Aorta (tissue), 5 donors: ENCODE data around the gene HLA-F. TPM values are rescaled to one million over a fixed set of nuclear protein-coding genes. Genes with fewer than 3 reads are reported as not detected.

ENCODE experiments used
- ATAC-seq: fragments of 200-7000 bp; cut with Tn5 transposase; one replicate; pipeline ENCODE4 v1.9.1; 2022; ENCODE audit warnings: moderate library complexity; ENCODE audit not compliant: low FRiP score
- DNase-seq, 2 donors: peaks; one replicate each; pipeline ENCODE4 v3.0.0-alpha.2; 2020
- H3K27ac ChIP-seq, 2 donors: one replicate each; pipeline ENCODE4 v1.5.1; 2013; ENCODE audit warnings: low read length in 2 of 2, mild to moderate bottlenecking in 2 of 2, moderate library complexity in 2 of 2, control low read depth in 1 of 2, inconsistent platforms in 1 of 2, low read depth in 1 of 2
- H3K27me3 ChIP-seq, 2 donors: one replicate each; pipeline ENCODE4 v1.6.1; 2013; ENCODE audit warnings: control low read depth in 1 of 2, low read length in 1 of 2, mild to moderate bottlenecking in 1 of 2, moderate library complexity in 1 of 2; ENCODE audit not compliant: insufficient read depth in 2 of 2, control insufficient read depth in 1 of 2
- H3K36me3 ChIP-seq, 2 donors: one replicate each; pipeline ENCODE4 v1.6.1; 2013; ENCODE audit warnings: control low read depth in 1 of 2, low read length in 1 of 2, mild to moderate bottlenecking in 1 of 2; ENCODE audit not compliant: insufficient read depth in 2 of 2, control insufficient read depth in 1 of 2
- H3K4me1 ChIP-seq, 2 donors: one replicate each; pipeline ENCODE4 v1.6.1; 2013; ENCODE audit warnings: low read length in 2 of 2, control low read depth in 1 of 2, mild to moderate bottlenecking in 1 of 2, moderate library complexity in 1 of 2; ENCODE audit not compliant: insufficient read depth in 2 of 2, control insufficient read depth in 1 of 2
- H3K4me3 ChIP-seq, 2 donors: one replicate each; pipeline ENCODE4 v1.5.1; 2013; ENCODE audit warnings: low read length in 2 of 2, control low read depth in 1 of 2, mild to moderate bottlenecking in 1 of 2
- H3K9me3 ChIP-seq: one replicate; pipeline ENCODE4 v1.6.1; 2013; ENCODE audit warnings: mild to moderate bottlenecking, low read length; ENCODE audit not compliant: control insufficient read depth
- WGBS, 2 donors: extraction: QIAGEN DNeasy Blood & Tissue Kit; methylation state at CpG; one replicate each; pipeline ENCODE4 v1.1.7; 2013; 5-methylcytosine and 5-hydroxymethylcytosine counted together
- intact Hi-C, 2 donors: fragments of 100-400 bp; cut with DNase I; formaldehyde crosslinking; loops; one replicate each; pipeline versions ENCODE4 v1.14.2 to v1.15.0; 2022
- polyA plus RNA-seq, 2 donors: library from polyadenylated mRNA; stranded (reverse); fragments of 200-250 nt; gene quantifications; one replicate each; pipeline ENCODE4 v1.2.3, GENCODE V29; 2013
- total RNA-seq, 2 donors: library from RNA; stranded (reverse); fragmentation: NEBNext Ultra II Directional; extraction: Animal tissue kit (Norgen Biotek cat#: 25700); gene quantifications; one replicate each; pipeline ENCODE4 v1.2.1, GENCODE V29; 2021
- donor health status: healthy with polysubstance abuse.
- donor health status: Bipolar disorder and iron deficiency.
- donor health status: DM: no; HTN: no; CAD: no.
- donor health status: DM: no; HTN: no; CAD: no.
- donor health status: DM: yes; HTN: yes; CAD: no.

The HLA-F gene
- total and polyA plus RNA-seq, 4 donors: 34.2 to 153 (median 107) TPM

GRCh38 chr6:29685718-29686326, 37.4 kb upstream of the HLA-F start:
- Histone ChIP-seq H3K36me3 (no peaks in the 10 kb centered on the region), H3K4me3 (no peak overlapping the region), H3K27ac (no peak overlapping the region), H3K9me3 (no peaks in the 10 kb centered on the region), H3K27me3 (no peaks in the 10 kb centered on the region), H3K4me1 (no peaks in the 10 kb centered on the region)
- peak; percentile 51 to 81 for DNase-seq
- ATAC-seq: peak; percentile 46
- WGBS, 2 donors: 52 to 55% methylated on average over 15 of the region's 15 CpGs
- intact Hi-C loops: loop anchor here in 1 of 2 donors (5.0 kb wide), 1 partner anchor 34 kb away; no protein-coding TSS in a partner anchor

DNA sequence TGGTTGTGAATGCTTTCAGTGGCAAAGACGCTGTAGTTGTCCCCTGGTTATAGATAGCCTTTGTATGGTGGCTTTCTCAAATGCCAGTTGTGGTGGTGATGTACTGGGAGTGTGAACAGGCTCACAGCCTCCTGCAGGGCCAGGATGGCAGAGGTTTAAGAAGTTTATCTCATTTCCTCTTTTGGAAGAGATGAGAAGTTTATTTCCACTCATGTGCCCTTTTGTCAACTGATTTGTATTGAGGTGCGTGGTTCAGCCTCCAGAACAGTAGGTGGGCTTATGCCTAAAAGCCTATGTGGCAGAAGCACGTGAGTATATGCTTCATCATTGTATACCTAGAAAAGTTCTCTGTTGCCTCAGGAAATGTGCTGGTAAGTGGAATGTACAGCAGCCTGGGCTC, 28.6 kb upstream of the HLA-F start:
- Histone ChIP-seq H3K9me3 (no peaks in the 10 kb centered on the region), H3K27ac (no peak overlapping the region), H3K27me3 (no peaks in the 10 kb centered on the region), H3K4me1 (no peaks in the 10 kb centered on the region), H3K4me3 (no peak overlapping the region), H3K36me3 (no peaks in the 10 kb centered on the region)
- intact Hi-C loops: loop anchor here in 1 of 2 donors (5.0 kb wide), 1 partner anchor 42 kb away; no protein-coding TSS in a partner anchor
- no peak for DNase-seq
- ATAC-seq: no peak
- 62 to 74% methylated on average over 3 of the region's 3 CpGs for WGBS, 2 donors

DNA sequence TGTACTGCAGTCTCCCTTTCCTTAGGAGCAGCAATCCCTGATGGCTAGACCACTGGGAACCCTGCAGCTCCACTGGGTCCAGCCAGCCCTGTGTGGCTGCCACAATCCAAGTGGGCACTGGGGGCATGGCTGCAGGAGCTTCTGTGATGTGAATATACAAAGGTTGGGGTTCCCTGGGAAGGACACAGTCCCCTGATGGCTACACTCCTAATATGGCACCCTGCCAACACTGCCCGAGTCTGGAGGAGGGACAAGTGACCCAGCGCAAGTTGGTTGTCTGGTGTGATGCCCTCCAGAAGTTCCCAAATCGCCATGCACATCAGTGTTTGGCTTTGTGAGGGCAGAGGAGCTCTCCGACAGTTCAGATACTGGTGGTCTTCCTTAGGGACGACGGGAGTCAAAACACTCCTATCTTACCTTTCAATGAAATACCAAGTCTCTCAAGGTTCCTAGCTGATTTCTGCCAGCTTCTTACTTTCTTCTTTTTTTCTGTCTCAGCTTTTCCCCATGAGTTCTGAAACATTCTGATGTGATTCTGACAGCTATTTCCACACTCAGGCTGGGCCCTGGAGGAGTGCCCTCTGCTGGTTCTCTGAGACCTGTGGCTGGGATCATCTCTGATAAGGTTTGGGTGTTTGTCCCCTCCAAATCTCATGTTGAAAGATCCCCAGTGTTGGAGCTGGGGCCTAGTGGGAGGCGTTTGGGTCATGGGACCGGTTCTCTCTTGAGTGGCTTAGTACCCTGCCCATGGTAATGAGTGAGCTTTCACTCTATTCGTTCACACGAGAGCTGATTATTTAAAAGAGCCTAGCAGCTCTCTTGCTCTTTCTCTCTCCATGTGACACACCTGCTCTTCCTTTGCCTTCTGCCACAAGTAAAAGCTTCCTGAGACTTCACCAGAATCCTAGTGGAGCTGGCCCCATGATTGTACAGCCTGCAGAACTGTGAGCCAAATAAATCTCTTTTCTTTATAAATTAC, 26.8 kb upstream of the HLA-F start:
- H3K4me3 ChIP-seq: no peak overlapping the region
- no peaks in the 10 kb centered on the region for H3K36me3 ChIP-seq
- no peak overlapping the region for H3K27ac ChIP-seq
- intact Hi-C loops: loop anchor here in 1 of 2 donors (5.0 kb wide), 1 partner anchor 44 kb away; no protein-coding TSS in a partner anchor
- 63 to 70% methylated on average over 10 of the region's 10 CpGs for WGBS, 2 donors
- H3K27me3 ChIP-seq: no peaks in the 10 kb centered on the region
- DNase-seq: no peak
- H3K9me3 ChIP-seq: no peaks in the 10 kb centered on the region
- H3K4me1 ChIP-seq: no peaks in the 10 kb centered on the region
- no peak for ATAC-seq

DNA sequence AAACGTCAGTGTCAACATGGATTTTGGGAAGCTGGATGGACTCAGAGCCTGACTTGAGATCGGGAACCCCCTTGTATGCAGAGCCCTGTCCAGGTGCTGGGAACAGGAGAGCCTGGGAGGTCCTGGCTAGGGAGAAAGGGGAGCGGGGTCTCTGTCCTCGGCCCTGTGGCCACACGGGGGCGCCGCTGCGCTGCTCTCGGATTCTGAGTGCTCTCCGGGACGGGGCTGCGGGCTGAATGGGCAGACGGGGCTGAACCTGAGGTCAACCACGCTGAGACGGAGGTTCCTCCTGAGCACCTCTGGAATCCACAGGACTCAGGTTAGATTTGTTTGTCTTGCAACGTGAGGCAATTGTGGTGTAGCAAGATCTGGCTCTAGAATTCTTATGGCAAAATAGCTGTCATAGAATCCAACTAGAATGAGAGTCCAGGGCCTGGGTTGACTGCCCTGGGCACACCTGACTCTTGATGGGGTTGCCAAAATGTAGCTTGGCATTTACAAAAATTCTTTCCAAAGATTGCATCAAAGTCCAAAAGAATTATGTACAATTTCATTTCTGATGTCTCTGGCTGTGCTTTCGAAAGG, 20.6 kb upstream of the HLA-F start:
- WGBS, 2 donors: 25 to 27% methylated on average over 17 of the region's 17 CpGs
- intact Hi-C loops: loop anchor here (10.0 kb wide), 2 partner anchors 302 to 312 kb away; no protein-coding TSS in a partner anchor
- peak in 1 of 2 donors; percentile 88 for DNase-seq
- Histone ChIP-seq H3K27me3 (no peaks in the 10 kb centered on the region), H3K27ac (no peak overlapping the region), H3K4me1 (no peaks in the 10 kb centered on the region), H3K9me3 (no peaks in the 10 kb centered on the region), H3K4me3 (no peak overlapping the region), H3K36me3 (no peaks in the 10 kb centered on the region)
- ATAC-seq: peak; percentile 57

GRCh38 chr6:29705389-29706231, 17.6 kb upstream of the HLA-F start:
- Histone ChIP-seq H3K4me3 (no peak overlapping the region), H3K27me3 (peaks cover 0 to 2% of the 10 kb centered on the region in 2 donors), H3K9me3 (peaks cover 1% of the 10 kb centered on the region), H3K36me3 (no peaks in the 10 kb centered on the region), H3K27ac (no peak overlapping the region), H3K4me1 (no peaks in the 10 kb centered on the region)
- no peak for DNase-seq
- WGBS, 2 donors: 35% methylated on average over 9 to 10 of the region's 10 CpGs
- no peak for ATAC-seq
- intact Hi-C loops: loop anchor here (1.0 to 10.0 kb wide), 4 partner anchors 127 to 309 kb away; no protein-coding TSS in a partner anchor

- no peak overlapping the region for H3K4me3 ChIP-seq
- H3K4me1 ChIP-seq: no peaks in the 10 kb centered on the region
- intact Hi-C loops: loop anchor here (10.0 kb wide), 2 partner anchors 296 to 306 kb away; no protein-coding TSS in a partner anchor
- peaks cover 1% of the 10 kb centered on the region for H3K9me3 ChIP-seq
- ATAC-seq (no peak), DNase-seq (no peak)
- no peak overlapping the region for H3K27ac ChIP-seq
- H3K36me3 ChIP-seq: no peaks in the 10 kb centered on the region
- peaks cover 0 to 2% of the 10 kb centered on the region in 2 donors for H3K27me3 ChIP-seq
- WGBS, 2 donors: 70 to 72% methylated on average over 11 of the region's 11 CpGs
Observed at GRCh38 chr6:29708432-29709179, 14.6 kb upstream of the HLA-F start.

- WGBS, 2 donors: 42 to 61% methylated on average over 4 of the region's 4 CpGs
- no peaks in the 10 kb centered on the region for H3K36me3 ChIP-seq
- no peak overlapping the region for H3K4me3 ChIP-seq
- no peaks in the 10 kb centered on the region for H3K4me1 ChIP-seq
- ATAC-seq: no peak
- H3K27me3 ChIP-seq: peaks cover 0 to 2% of the 10 kb centered on the region in 2 donors
- H3K9me3 ChIP-seq: peaks cover 1% of the 10 kb centered on the region
- intact Hi-C loops: loop anchor here (10.0 kb wide), 2 partner anchors 296 to 306 kb away; no protein-coding TSS in a partner anchor
- H3K27ac ChIP-seq: no peak overlapping the region
- DNase-seq: no peak
Observed at GRCh38 chr6:29709188-29709587, 14.0 kb upstream of the HLA-F start.
